ENCODE results near the gene STARD5.

STARD5 gene

GRCh38 chr15:81291916-81292522, 31.9 kb downstream of the STARD5 start:
- no peak for DNase-seq

GRCh38 chr15:81289910-81290309, 34.0 kb downstream of the STARD5 start:
- no peak for DNase-seq

GRCh38 chr15:81288616-81289015, 35.3 kb downstream of the STARD5 start:
- no peak for DNase-seq

- no peak for DNase-seq
Observed at GRCh38 chr15:81288040-81288439, 35.9 kb downstream of the STARD5 start.

- DNase-seq: no peak
Observed at GRCh38 chr15:81286621-81287121, 37.3 kb downstream of the STARD5 start.

- no peak for DNase-seq
Observed at GRCh38 chr15:81285461-81285860, 38.5 kb downstream of the STARD5 start.

- DNase-seq: no peak
Observed at GRCh38 chr15:81284256-81285031, 39.5 kb downstream of the STARD5 start.

GRCh38 chr15:81282911-81283310, 41.0 kb downstream of the STARD5 start:
- no peak for DNase-seq

GRCh38 chr15:81282606-81282895, 41.4 kb downstream of the STARD5 start:
- no peak for DNase-seq

- DNase-seq: no peak
Observed at GRCh38 chr15:81281766-81282605, 42.0 kb downstream of the STARD5 start.

- no peak for DNase-seq
Observed at GRCh38 chr15:81281456-81281735, 42.5 kb downstream of the STARD5 start.

GRCh38 chr15:81280696-81281455, 43.1 kb downstream of the STARD5 start:
- no peak for DNase-seq

GRCh38 chr15:81279621-81280485, 44.1 kb downstream of the STARD5 start:
- no peak for DNase-seq

- no peak for DNase-seq
Observed at GRCh38 chr15:81278306-81279029, 45.5 kb downstream of the STARD5 start.

GRCh38 chr15:81277851-81278250, 46.1 kb downstream of the STARD5 start:
- DNase-seq: no peak

GRCh38 chr15:81276967-81277366, 47.0 kb downstream of the STARD5 start:
- no peak for DNase-seq

- no peak for DNase-seq
Observed at GRCh38 chr15:81275711-81276392, 48.1 kb downstream of the STARD5 start.

- peak; percentile 34 for DNase-seq
Observed at GRCh38 chr15:81274931-81275707, 48.8 kb downstream of the STARD5 start.

GRCh38 chr15:81274255-81274654, 49.7 kb downstream of the STARD5 start:
- DNase-seq: no peak

- DNase-seq: no peak
Observed at GRCh38 chr15:81273855-81274254, 50.1 kb downstream of the STARD5 start.
